SK-N-SH (cell line): ENCODE measurements around the gene WDR82. TPM values are rescaled to one million over a fixed set of nuclear protein-coding genes. Genes with fewer than 3 reads are reported as not detected.
A peak's percentile ranks its signal among the peaks of the same experiment; 100 is the strongest.

Experiments
- CTCF ChIA-PET: fragments of 300-600, 350-600 bp; formaldehyde crosslinking; extraction: SDS; loops from one replicate; lab custom pipeline; 2021; lab: Yijun Ruan, JAX
- POLR2A ChIA-PET: fragments of 350-600 bp; sonication (Branson Sonifier 250); formaldehyde crosslinking; extraction: SDS; loops from one replicate; lab custom pipeline; 2020; ENCODE audit warnings: antibody characterized with exemption, inconsistent platforms; lab: Yijun Ruan, JAX
- DNase-seq: peaks from one replicate; pipeline ENCODE4 v3.0.0; 2012
- H2AFZ ChIP-seq: fragments of 200-600 bp; sonication (generic); 2 replicates; pipeline ENCODE4 v1.8.1; 2016; ENCODE audit warnings: antibody characterized with exemption, mild to moderate bottlenecking, low read depth
- H3F3A ChIP-seq: fragments of 200-600 bp; sonication (generic); replicated peaks from 2 replicates; pipeline ENCODE3; 2016; ENCODE audit warnings: antibody characterized with exemption, mild to moderate bottlenecking; ENCODE audit not compliant: insufficient read depth
- H3K27ac ChIP-seq, 2 experiments: fragments of 200-500 bp in 1 of 2; fragments of 200-600 bp in 1 of 2; sonication (Bioruptor generic) in 1 of 2; sonication (generic), shearing (Covaris generic) in 1 of 2; 2 replicates each; pipeline versions ENCODE4 v1.5.1 to v1.6.1; 2014 to 2016; ENCODE audit warnings: low read depth in 2 of 2, inconsistent platforms in 1 of 2, low read length in 1 of 2, mild to moderate bottlenecking in 1 of 2, mixed read lengths in 1 of 2
- H3K27me3 ChIP-seq: fragments of 200-600 bp; sonication (generic), shearing (Covaris generic); 2 replicates; pipeline ENCODE4 v1.6.1; 2016; ENCODE audit warnings: mixed run types; ENCODE audit not compliant: insufficient read depth
- H3K36me3 ChIP-seq, 2 experiments: fragments of 200-500 bp in 1 of 2; fragments of 200-600 bp in 1 of 2; sonication (Bioruptor generic) in 1 of 2; sonication (generic) in 1 of 2; replicated peaks in 1 of 2; 2 replicates each; pipeline versions ENCODE3 to v1.5.1; 2014 to 2016; ENCODE audit warnings: low read length in 1 of 2, mild to moderate bottlenecking in 1 of 2; ENCODE audit not compliant: insufficient read depth in 2 of 2, control insufficient read depth in 1 of 2
- H3K4me1 ChIP-seq, 2 experiments: fragments of 200-500 bp in 1 of 2; fragments of 200-600 bp in 1 of 2; sonication (Bioruptor generic) in 1 of 2; sonication (generic), shearing (Covaris generic) in 1 of 2; 2 replicates each; pipeline versions ENCODE4 v1.5.1 to v1.6.1; 2014 to 2016; ENCODE audit warnings: low read depth in 1 of 2, low read length in 1 of 2, mixed run types in 1 of 2; ENCODE audit not compliant: insufficient read depth in 2 of 2, control insufficient read depth in 1 of 2
- H3K4me2 ChIP-seq: fragments of 200-600 bp; sonication (generic), shearing (Covaris generic); 2 replicates; pipeline ENCODE4 v1.6.1; 2017; ENCODE audit warnings: mixed run types
- H3K4me3 ChIP-seq, 2 experiments: fragments of 200-500 bp in 1 of 2; fragments of 200-600 bp in 1 of 2; sonication (Bioruptor generic) in 1 of 2; sonication (generic), shearing (Covaris generic) in 1 of 2; 2 replicates each; pipeline versions ENCODE4 v1.5.1 to v1.8.1; 2014 to 2016; ENCODE audit warnings: low read depth in 2 of 2, inconsistent platforms in 1 of 2, low read length in 1 of 2, mild to moderate bottlenecking in 1 of 2, mixed read lengths in 1 of 2, moderate library complexity in 1 of 2
- H3K79me2 ChIP-seq: fragments of 200-600 bp; sonication (generic); 2 replicates; pipeline ENCODE4 v1.8.1; 2017; ENCODE audit warnings: mild to moderate bottlenecking; ENCODE audit not compliant: insufficient read depth
- H3K9ac ChIP-seq: fragments of 200-600 bp; sonication (generic); 2 replicates; pipeline ENCODE4 v1.6.1; 2017; ENCODE audit warnings: mixed run types
- H3K9me2 ChIP-seq: fragments of 200-600 bp; sonication (generic); 2 replicates; pipeline ENCODE4 v1.6.1; 2017; ENCODE audit warnings: mixed run types
- H3K9me3 ChIP-seq: fragments of 200-600 bp; sonication (generic); 2 replicates; pipeline ENCODE4 v1.6.1; 2017; ENCODE audit warnings: mixed run types, mild to moderate bottlenecking, moderate library complexity
- H4K20me1 ChIP-seq: fragments of 200-600 bp; sonication (generic); 2 replicates; pipeline ENCODE4 v1.6.1; 2017; ENCODE audit warnings: mild to moderate bottlenecking, mixed run types; ENCODE audit not compliant: insufficient read depth
- CHD2 ChIP-seq: fragments of 150-350 bp; IDR thresholded peaks from 2 replicates; pipeline ENCODE4 v1.6.1; 2018; ENCODE audit warnings: low read length; ENCODE audit not compliant: partially characterized antibody
- ELF1 ChIP-seq: IDR thresholded peaks from 2 replicates; pipeline ENCODE4 v1.4.0; 2012
- EZH2phosphoT487 ChIP-seq: fragments of 200-600 bp; sonication (generic); IDR thresholded peaks from 2 replicates; pipeline ENCODE4 v1.6.1; 2017; ENCODE audit warnings: low read depth, mixed run types, mild to moderate bottlenecking, antibody characterized with exemption, moderate library complexity, borderline replicate concordance
- FOSL2 ChIP-seq: IDR thresholded peaks from 2 replicates; pipeline ENCODE4 v1.4.0; 2012; ENCODE audit warnings: low read depth, mild to moderate bottlenecking, moderate library complexity, borderline replicate concordance
- FOXJ3 ChIP-seq: sonication (generic); formaldehyde crosslinking; IDR thresholded peaks from 2 replicates; pipeline ENCODE4 v1.5.1; 2020; ENCODE audit warnings: mild to moderate bottlenecking, missing genetic modification reagents
- FOXM1 ChIP-seq: IDR thresholded peaks from 2 replicates; pipeline ENCODE4 v1.4.0; 2012; ENCODE audit warnings: low read depth, mild to moderate bottlenecking
- GATA2 ChIP-seq: sonication (generic); formaldehyde crosslinking; IDR thresholded peaks from 2 replicates; pipeline ENCODE4 v1.5.0; 2020; ENCODE audit warnings: mild to moderate bottlenecking, missing genetic modification reagents
- JUND ChIP-seq: IDR thresholded peaks from 2 replicates; pipeline ENCODE4 v1.4.0; 2012
- MEF2A ChIP-seq: IDR thresholded peaks from 2 replicates; pipeline ENCODE4 v1.4.0; 2012; ENCODE audit warnings: low read depth, borderline replicate concordance
- MXI1 ChIP-seq: IDR thresholded peaks from 2 replicates; pipeline ENCODE4 v1.6.1; 2012; ENCODE audit warnings: mild to moderate bottlenecking, low read depth, low read length, improper control_type of control experiment
- NFIC ChIP-seq: IDR thresholded peaks from 2 replicates; pipeline ENCODE4 v1.4.0; 2012; ENCODE audit warnings: borderline replicate concordance
- RCOR1 ChIP-seq: fragments of 150-350 bp; IDR thresholded peaks from 2 replicates; pipeline ENCODE4 v1.6.1; 2017; ENCODE audit warnings: antibody characterized with exemption, low read length
- REST ChIP-seq: IDR thresholded peaks from 2 replicates; pipeline ENCODE4 v1.6.1; 2012; ENCODE audit warnings: mild to moderate bottlenecking, low read depth, low read length, moderate library complexity
- TAF1 ChIP-seq: IDR thresholded peaks from 2 replicates; pipeline ENCODE4 v1.6.1; 2012; ENCODE audit warnings: low read depth, mild to moderate bottlenecking, low read length, moderate library complexity, borderline replicate concordance
- TCF12 ChIP-seq: IDR thresholded peaks from 2 replicates; pipeline ENCODE4 v1.4.0; 2012
- YY1 ChIP-seq: IDR thresholded peaks from 2 replicates; pipeline ENCODE4 v1.4.0; 2012; ENCODE audit warnings: low read depth, mild to moderate bottlenecking
- WGBS: methylation state at CpG from one replicate; pipeline ENCODE4 v1.1.6; 2017; ENCODE audit warnings: low lambda C conversion rate; 5-methylcytosine and 5-hydroxymethylcytosine counted together
- polyA plus RNA-seq, 3 experiments: library from polyadenylated mRNA; depleted of rRNA; stranded (reverse); fragments of >200 nt; gene quantifications; 2 replicates each; pipeline ENCODE4 v1.2.3, GENCODE V29; 2012
- TF ChIP-seq, protein P1 (sequence below): IDR thresholded peaks from 2 replicates; pipeline ENCODE4 v1.4.0; 2012; ENCODE audit warnings: low read depth
- TF ChIP-seq, protein P2 (sequence below): IDR thresholded peaks from 2 replicates; pipeline ENCODE4 v1.4.0; 2012; ENCODE audit warnings: low read depth, borderline replicate concordance
- TF ChIP-seq, protein P3 (sequence below): fragments of 150-350 bp; IDR thresholded peaks from 2 replicates; pipeline ENCODE4 v1.6.1; 2017; ENCODE audit warnings: antibody characterized with exemption, low read length, low read depth, borderline replicate concordance

The WDR82 gene
- polyA plus RNA-seq, 1 of the 3 experiments (the other 2 are of a cell fraction), result 41.2 TPM

DNA sequence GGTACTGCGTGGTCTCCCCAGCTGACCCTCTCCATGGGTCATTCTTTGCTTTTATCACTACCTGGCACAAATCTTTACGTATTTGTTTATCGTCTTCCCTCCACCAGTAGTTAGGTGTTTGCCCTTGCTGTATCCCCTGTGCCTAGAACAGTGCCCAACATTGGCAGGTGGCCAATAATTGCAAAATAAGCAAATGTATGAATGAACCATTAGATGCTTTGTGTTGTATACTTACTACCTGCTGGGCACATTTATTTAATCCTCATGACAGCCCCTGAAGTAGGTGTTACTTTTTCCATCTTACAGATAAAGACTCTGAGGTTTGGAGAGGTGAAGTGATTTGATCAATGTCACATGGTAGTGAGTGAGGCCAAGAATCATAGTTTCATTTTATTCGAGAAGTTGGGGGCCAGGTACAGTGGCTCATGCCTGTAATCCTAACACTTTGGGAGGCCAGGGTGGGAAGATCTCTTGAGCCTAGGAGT lies 37.5 kb downstream of the WDR82 start:
- Histone ChIP-seq H2AFZ (no peak overlapping the region), H3K4me2 (peak overlapping the region; percentile 89; the same call in 1 of the 2 replicates), H3K9me3 (no peaks in the 10 kb centered on the region), H4K20me1 (no peaks in the 10 kb centered on the region), H3K4me1 (peaks cover 12 to 55% of the 10 kb centered on the region in 2 experiments), H3K27me3 (no peaks in the 10 kb centered on the region), H3K4me3 (no peak overlapping the region), H3K27ac (peak overlapping the region; percentile 93 to 96; a peak in 3 of 4 replicates), H3K36me3 (peaks cover 0 to under 1% of the 10 kb centered on the region in 2 experiments), H3K79me2 (peaks cover 43% of the 10 kb centered on the region), H3F3A (peaks cover 25% of the 10 kb centered on the region), H3K9ac (no peak overlapping the region), H3K9me2 (no peaks in the 10 kb centered on the region)
- POLR2A ChIA-PET, result interaction anchor here (1.3 to 4.6 kb wide), 3 partner anchors 38 to 215 kb away, joined by 3 to 67 read pairs (median 4); partner anchors contain the start of gene WDR82
- TF ChIP-seq MXI1, result no peak; the same call in 1 of the 2 replicates
- peak; percentile 56; the same call in 1 of the 2 replicates for TF ChIP-seq NFIC
- CTCF ChIA-PET, result interaction anchor here (0.6 to 9.0 kb wide), 7 partner anchors 9 to 267 kb away, joined by 3 to 63 read pairs (median 5); partner anchors contain the start of genes ABHD14B and WDR82
- 68% methylated on average over 4 of the region's 4 CpGs for WGBS
- DNase-seq, result no peak

- Histone ChIP-seq H3K4me2 (peak overlapping the region; percentile 89), H3K27ac (peak overlapping the region; percentile 93 to 96), H3K27me3 (no peaks in the 10 kb centered on the region), H4K20me1 (0 out of 2 replicates have a peak, but pooled peaks cover 4% of the 10 kb centered on the region), H3K36me3 (peaks cover 0 to 5% of the 10 kb centered on the region in 2 experiments), H3K4me1 (peaks cover 12 to 57% of the 10 kb centered on the region in 2 experiments), H3F3A (peaks cover 24% of the 10 kb centered on the region), H3K9ac (no peak overlapping the region; the same call in 1 of the 2 replicates), H3K79me2 (peaks cover 49% of the 10 kb centered on the region), H2AFZ (no peak overlapping the region), H3K9me3 (no peaks in the 10 kb centered on the region), H3K4me3 (peak overlapping the region; percentile 90 to 97; a peak in 3 of 4 replicates), H3K9me2 (no peaks in the 10 kb centered on the region)
- DNase-seq, result peak; percentile 82
- ChIA-PET POLR2A (interaction anchor here (1.0 to 4.6 kb wide), 5 partner anchors 39 to 214 kb away, joined by 3 to 67 read pairs (median 4); partner anchors contain the start of genes GLYCTK and WDR82), CTCF (interaction anchor here (0.6 to 9.0 kb wide), 7 partner anchors 8 to 266 kb away, joined by 3 to 63 read pairs (median 9); partner anchors contain the start of genes ABHD14B and WDR82)
- WGBS, result 100% methylated on average over 1 of the region's 1 CpG
- TF ChIP-seq FOXJ3 (CRISPR knock-in tag), result peak; percentile 67; the same call in 1 of the 2 replicates
- peak; percentile 56 for TF ChIP-seq MXI1
- peak; percentile 55; the same call in 1 of the 2 replicates for TF ChIP-seq TCF12
- TF ChIP-seq, protein P1, sequence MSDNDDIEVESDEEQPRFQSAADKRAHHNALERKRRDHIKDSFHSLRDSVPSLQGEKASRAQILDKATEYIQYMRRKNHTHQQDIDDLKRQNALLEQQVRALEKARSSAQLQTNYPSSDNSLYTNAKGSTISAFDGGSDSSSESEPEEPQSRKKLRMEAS, result 0 out of 2 replicates have a peak, but pooled peaks have one; percentile 44
- TF ChIP-seq, protein P2, sequence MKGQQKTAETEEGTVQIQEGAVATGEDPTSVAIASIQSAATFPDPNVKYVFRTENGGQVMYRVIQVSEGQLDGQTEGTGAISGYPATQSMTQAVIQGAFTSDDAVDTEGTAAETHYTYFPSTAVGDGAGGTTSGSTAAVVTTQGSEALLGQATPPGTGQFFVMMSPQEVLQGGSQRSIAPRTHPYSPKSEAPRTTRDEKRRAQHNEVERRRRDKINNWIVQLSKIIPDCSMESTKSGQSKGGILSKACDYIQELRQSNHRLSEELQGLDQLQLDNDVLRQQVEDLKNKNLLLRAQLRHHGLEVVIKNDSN, result peak; percentile 67; the same call in 1 of the 2 replicates
- TF ChIP-seq NFIC, result no peak
- peak; percentile 70 for TF ChIP-seq CHD2
- peak; percentile 80; the same call in 1 of the 2 replicates for TF ChIP-seq RCOR1
- TF ChIP-seq YY1, result no peak
- no peak for TF ChIP-seq ELF1
- TF ChIP-seq GATA2 (CRISPR knock-in tag), result peak; percentile 75
- 0 out of 2 replicates have a peak, but pooled peaks have one; percentile 28 for TF ChIP-seq TAF1
- peak; percentile 42; the same call in 1 of the 2 replicates for TF ChIP-seq FOSL2
- TF ChIP-seq EZH2phosphoT487, result no peak
- no peak for TF ChIP-seq FOXM1
- no peak for TF ChIP-seq JUND
- no peak for TF ChIP-seq MEF2A
- TF ChIP-seq REST, result no peak
- TF ChIP-seq, protein P3, sequence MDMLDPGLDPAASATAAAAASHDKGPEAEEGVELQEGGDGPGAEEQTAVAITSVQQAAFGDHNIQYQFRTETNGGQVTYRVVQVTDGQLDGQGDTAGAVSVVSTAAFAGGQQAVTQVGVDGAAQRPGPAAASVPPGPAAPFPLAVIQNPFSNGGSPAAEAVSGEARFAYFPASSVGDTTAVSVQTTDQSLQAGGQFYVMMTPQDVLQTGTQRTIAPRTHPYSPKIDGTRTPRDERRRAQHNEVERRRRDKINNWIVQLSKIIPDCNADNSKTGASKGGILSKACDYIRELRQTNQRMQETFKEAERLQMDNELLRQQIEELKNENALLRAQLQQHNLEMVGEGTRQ, result no peak
Observed at GRCh38 chr3:52240059-52240885, 38.2 kb downstream of the WDR82 start.
